Pancreas (tissue), 10 donors: Measurements from ENCODE around the gene ABCB1. TPM values are rescaled to one million over a fixed set of nuclear protein-coding genes. Genes with fewer than 3 reads are reported as not detected.
"Not testable (repeated sequence)": the region's sequence is repeated elsewhere in the genome, so short reads cannot be mapped to it uniquely, and the experiment has no call there.

Experiments used
- ATAC-seq, 4 donors: fragments of 200-7000 bp; cut with Tn5 transposase; one replicate each; pipeline versions ENCODE4 v1.8.0 to v1.9.1; 2020; ENCODE audit warnings: mild to moderate bottlenecking in 4 of 4, moderate library complexity in 4 of 4
- DNase-seq, 6 donors: peaks; one replicate each; pipeline ENCODE4 v3.0.0-alpha.2; 2020
- FAIRE-seq: peaks from 2 replicates; lab custom pipeline; 2012; peaks lifted over from hg19 to GRCh38; lab: Jason Lieb, UNC
- H3K27ac ChIP-seq, 4 donors: fragments of 200-600 bp; sonication (generic); 1 replicate in 3 of 4; 2 replicates in 1 of 4; pipeline versions ENCODE4 v1.5.0 to v1.8.0; 2020
- H3K27me3 ChIP-seq, 4 donors: fragments of 200-600 bp; one replicate each; pipeline ENCODE4 v1.8.0; 2021
- H3K36me3 ChIP-seq, 3 donors: fragments of 200-600 bp; sonication (generic) in 1 of 3; one replicate each; pipeline versions ENCODE4 v1.5.0 to v1.8.0; 2020 to 2021
- H3K4me1 ChIP-seq, 3 donors: fragments of 200-600 bp; one replicate each; pipeline ENCODE4 v1.8.0; 2021
- H3K4me3 ChIP-seq, 4 donors: fragments of 200-600 bp; sonication (generic) in 2 of 4; one replicate each; pipeline versions ENCODE4 v1.5.0 to v1.8.0; 2020 to 2021
- H3K9me3 ChIP-seq, 4 donors: fragments of 200-600 bp; one replicate each; pipeline ENCODE4 v1.8.0; 2021
- WGBS, 2 donors: extraction: QIAGEN DNeasy Blood & Tissue Kit; methylation state at CpG; one replicate each; pipeline ENCODE4 v1.1.7; 2013; 5-methylcytosine and 5-hydroxymethylcytosine counted together
- intact Hi-C, 3 donors: fragments of 100-400 bp; cut with DNase I; formaldehyde crosslinking; loops; one replicate each; pipeline versions ENCODE4 v1.11.1 to v1.14.2; 2022
- polyA plus RNA-seq, 2 donors: library from polyadenylated mRNA; stranded (reverse); fragments of 200-250 nt; gene quantifications; one replicate each; pipeline ENCODE4 v1.2.3, GENCODE V29; 2013
- total RNA-seq, 6 donors: library from RNA; stranded (reverse); fragmentation: NEBNext Ultra II Directional in 4 of 6; extraction: Animal tissue kit (Norgen Biotek cat#: 25700) in 4 of 6; gene quantifications; one replicate each; pipeline versions ENCODE4 v1.2.1 to v1.2.4, GENCODE V29; 2021 to 2023
- TF ChIP-seq, protein P1 (sequence below), 4 donors: fragments of 200-600 bp; sonication (generic) in 3 of 4; IDR thresholded peaks; one replicate each; pipeline versions ENCODE4 v1.5.0 to v1.8.0; 2021; ENCODE audit warnings: antibody characterized with exemption in 4 of 4
- donor health status: healthy with polysubstance abuse.
- donor health status: DM: no; HTN: no; CAD: no; lungs with moderate emphysema.
- donor health status: DM: no; HTN: no; CAD: no.
- donor health status: control.
- donor health status: control.
- donor health status: Bipolar disorder and iron deficiency.
- donor health status: DM: yes; HTN: yes; CAD: no.
- donor health status: DM: no; HTN: no; CAD: no.
- donor health status: DM: no; HTN: no; CAD: no.
- donor health status: DM: yes; HTN: yes; CAD: no.

The ABCB1 gene
- total and polyA plus RNA-seq, 8 donors = 1.8 to 9.7 (median 3.0) TPM

DNA sequence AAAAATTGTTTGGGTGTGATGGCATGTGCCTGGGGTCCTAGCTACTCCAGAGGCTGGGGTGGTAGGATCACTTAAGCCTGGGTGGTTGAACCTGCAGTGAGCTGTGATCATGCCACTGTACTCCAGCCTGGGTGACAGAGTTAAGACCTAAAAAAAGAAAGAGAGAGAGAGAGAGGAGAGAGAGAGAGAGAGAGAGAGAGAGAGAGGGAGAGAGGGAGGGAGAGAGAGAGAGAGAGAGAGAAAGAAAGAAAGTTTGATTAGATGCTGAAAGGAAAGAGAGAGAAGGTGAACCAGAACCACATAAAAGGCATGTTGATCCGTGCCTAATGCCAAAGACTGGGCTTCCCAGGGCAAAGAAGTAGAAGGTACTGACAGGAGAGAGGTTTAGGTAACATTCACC lies 11.1 kb downstream of the ABCB1 start:
- DNase-seq = no peak
- TF ChIP-seq, protein P1, sequence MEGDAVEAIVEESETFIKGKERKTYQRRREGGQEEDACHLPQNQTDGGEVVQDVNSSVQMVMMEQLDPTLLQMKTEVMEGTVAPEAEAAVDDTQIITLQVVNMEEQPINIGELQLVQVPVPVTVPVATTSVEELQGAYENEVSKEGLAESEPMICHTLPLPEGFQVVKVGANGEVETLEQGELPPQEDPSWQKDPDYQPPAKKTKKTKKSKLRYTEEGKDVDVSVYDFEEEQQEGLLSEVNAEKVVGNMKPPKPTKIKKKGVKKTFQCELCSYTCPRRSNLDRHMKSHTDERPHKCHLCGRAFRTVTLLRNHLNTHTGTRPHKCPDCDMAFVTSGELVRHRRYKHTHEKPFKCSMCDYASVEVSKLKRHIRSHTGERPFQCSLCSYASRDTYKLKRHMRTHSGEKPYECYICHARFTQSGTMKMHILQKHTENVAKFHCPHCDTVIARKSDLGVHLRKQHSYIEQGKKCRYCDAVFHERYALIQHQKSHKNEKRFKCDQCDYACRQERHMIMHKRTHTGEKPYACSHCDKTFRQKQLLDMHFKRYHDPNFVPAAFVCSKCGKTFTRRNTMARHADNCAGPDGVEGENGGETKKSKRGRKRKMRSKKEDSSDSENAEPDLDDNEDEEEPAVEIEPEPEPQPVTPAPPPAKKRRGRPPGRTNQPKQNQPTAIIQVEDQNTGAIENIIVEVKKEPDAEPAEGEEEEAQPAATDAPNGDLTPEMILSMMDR (IDR thresholded peaks at IDR 0.05) = no peak
- Histone ChIP-seq H3K4me3 (no peak overlapping the region), H3K9me3 (no peaks in the 10 kb centered on the region), H3K4me1 (no peaks in the 10 kb centered on the region), H3K36me3 (no peaks in the 10 kb centered on the region), H3K27ac (no peak overlapping the region), H3K27me3 (no peaks in the 10 kb centered on the region)
- intact Hi-C loops = no loop called here
- FAIRE-seq = no peak
- ATAC-seq = no peak
- 47 to 64% methylated on average over 1 of the region's 1 CpG for WGBS, 2 donors

DNA sequence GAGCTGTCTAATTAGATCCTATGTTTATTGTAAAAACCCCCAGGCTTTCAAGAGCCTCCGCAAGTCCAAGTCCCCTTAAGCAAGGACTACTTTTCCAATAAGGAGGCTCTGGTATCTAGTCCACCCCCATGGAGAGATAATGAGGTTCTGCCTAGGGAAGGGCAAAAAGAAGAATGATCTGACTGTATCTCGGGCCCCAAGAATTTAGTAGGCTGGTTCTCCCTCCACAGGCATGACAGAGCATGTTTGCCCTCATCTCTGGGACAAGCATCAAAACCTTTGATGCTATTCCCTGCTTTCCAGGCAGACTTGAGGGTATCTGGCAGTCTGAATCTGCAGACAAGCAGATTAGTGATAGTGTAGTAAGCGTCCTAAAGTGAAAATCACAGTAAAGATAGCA lies 19.0 kb downstream of the ABCB1 start:
- H3K4me3 ChIP-seq = no peak overlapping the region
- no peak for DNase-seq
- 63 to 75% methylated on average over 3 of the region's 3 CpGs for WGBS, 2 donors
- H3K27ac ChIP-seq = no peak overlapping the region
- no peaks in the 10 kb centered on the region for H3K36me3 ChIP-seq
- H3K4me1 ChIP-seq = no peaks in the 10 kb centered on the region
- no peak for FAIRE-seq
- H3K27me3 ChIP-seq = no peaks in the 10 kb centered on the region
- intact Hi-C loops = no loop called here
- no peak for ATAC-seq
- TF ChIP-seq, protein P1 (IDR thresholded peaks at IDR 0.05) = no peak
- no peaks in the 10 kb centered on the region for H3K9me3 ChIP-seq

DNA sequence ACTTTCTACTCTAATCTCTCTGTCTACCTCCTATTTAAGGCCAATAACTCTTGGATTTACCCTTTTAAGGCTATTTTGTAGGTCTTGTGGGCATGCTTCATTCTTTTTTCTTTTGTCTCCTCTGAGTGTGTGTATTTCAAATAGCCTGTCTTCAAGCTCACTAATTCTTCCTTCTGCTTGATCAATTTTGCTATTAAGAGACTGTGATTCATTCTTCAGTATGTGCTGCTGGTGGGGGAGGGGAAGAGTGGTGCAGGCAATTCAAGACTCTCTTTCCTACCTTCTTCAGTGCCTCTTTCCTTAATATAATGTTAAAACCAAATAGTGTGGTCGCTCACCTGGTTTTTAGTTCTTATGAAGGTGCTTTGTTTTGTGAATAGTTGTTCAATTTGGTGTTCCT lies 20.0 kb downstream of the ABCB1 start:
- FAIRE-seq (no peak), ATAC-seq (no peak), DNase-seq (no peak)
- H3K4me1 ChIP-seq = no peaks in the 10 kb centered on the region
- WGBS, 2 donors = 82 to 90% methylated on average over 1 of the region's 1 CpG
- H3K4me3 ChIP-seq = no peak overlapping the region
- no peak overlapping the region for H3K27ac ChIP-seq
- TF ChIP-seq, protein P1 (IDR thresholded peaks at IDR 0.05) = no peak
- H3K9me3 ChIP-seq = no peaks in the 10 kb centered on the region
- no peaks in the 10 kb centered on the region for H3K36me3 ChIP-seq
- H3K27me3 ChIP-seq = no peaks in the 10 kb centered on the region
- intact Hi-C loops = no loop called here

DNA sequence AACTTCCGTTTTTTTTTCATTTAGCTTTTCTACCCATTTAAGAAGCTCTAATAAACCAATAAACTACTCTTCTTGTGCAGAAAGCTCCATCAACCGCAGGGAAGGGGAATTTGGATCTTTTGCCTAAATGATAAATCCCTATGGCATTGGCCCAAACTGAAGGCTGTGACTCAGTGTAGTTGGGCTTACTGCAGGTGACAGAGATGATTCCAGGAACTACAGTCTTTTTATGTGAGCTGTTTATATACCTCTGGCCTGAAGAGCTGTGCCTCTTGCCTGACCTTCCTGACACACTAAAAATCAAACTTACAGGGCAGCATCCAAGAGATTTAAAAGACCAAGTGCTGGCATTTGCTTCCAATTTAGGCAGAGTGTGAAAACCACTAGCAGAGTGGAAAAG lies 25.2 kb downstream of the ABCB1 start:
- Histone ChIP-seq H3K36me3 (no peaks in the 10 kb centered on the region), H3K4me1 (no peaks in the 10 kb centered on the region), H3K27ac (no peak overlapping the region), H3K9me3 (no peaks in the 10 kb centered on the region), H3K4me3 (no peak overlapping the region), H3K27me3 (no peaks in the 10 kb centered on the region)
- 62 to 76% methylated on average over 2 of the region's 2 CpGs for WGBS, 2 donors
- FAIRE-seq (no peak), DNase-seq (no peak), ATAC-seq (peak in 2 of 4 donors; percentile 69 to 79)
- TF ChIP-seq, protein P1 (IDR thresholded peaks at IDR 0.05) = no peak
- intact Hi-C loops = no loop called here

DNA sequence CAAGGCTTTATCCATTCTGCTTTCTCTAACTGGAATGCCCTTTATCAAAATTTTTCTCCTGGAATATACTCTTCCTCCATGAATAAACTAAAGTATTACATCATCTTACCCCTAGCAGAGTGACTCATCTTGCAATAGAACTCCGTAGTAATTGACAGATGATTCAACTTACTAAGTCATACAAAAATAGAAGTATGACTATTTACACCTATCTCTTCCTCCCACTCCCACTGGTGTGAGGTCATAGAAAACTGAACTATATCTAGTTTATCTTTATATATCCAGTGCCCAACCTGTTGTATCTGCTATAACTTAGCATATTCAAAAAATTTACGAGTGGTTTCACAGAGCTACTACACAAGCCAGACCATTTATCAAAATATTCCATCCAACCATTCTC lies 26.1 kb downstream of the ABCB1 start:
- FAIRE-seq = no peak
- WGBS, 2 donors = 14 to 23% methylated on average over 2 of the region's 2 CpGs
- DNase-seq = no peak
- Histone ChIP-seq H3K4me3 (no peak overlapping the region), H3K9me3 (no peaks in the 10 kb centered on the region), H3K27ac (no peak overlapping the region), H3K27me3 (no peaks in the 10 kb centered on the region), H3K36me3 (no peaks in the 10 kb centered on the region), H3K4me1 (peaks cover 0 to 2% (median 0%) of the 10 kb centered on the region in 3 donors)
- peak in 2 of 4 donors; percentile 61 to 85 for ATAC-seq
- intact Hi-C loops = no loop called here
- TF ChIP-seq, protein P1 (IDR thresholded peaks at IDR 0.05) = no peak

DNA sequence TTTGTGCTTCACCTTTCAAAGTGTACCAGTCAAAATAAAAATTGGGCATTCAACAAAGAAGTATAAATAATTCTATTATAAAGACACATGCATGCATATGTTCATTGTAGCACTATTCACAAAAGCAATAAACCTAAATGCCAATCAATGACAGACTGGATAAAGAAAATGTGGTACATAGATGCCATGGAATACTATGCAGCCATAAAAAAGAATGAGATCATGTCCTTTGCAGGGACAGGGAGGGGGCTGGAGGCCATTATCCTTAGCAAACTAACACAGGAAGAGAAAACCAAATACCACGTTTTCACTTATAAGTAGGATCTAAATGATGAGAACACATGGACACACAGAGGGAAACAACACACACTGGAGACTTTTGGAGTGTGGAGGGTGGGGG lies 28.2 kb downstream of the ABCB1 start:
- H3K27ac ChIP-seq, ATAC-seq, H3K4me3 ChIP-seq, H3K4me1 ChIP-seq, H3K9me3 ChIP-seq, DNase-seq, FAIRE-seq, H3K27me3 ChIP-seq, intact Hi-C loops, H3K36me3 ChIP-seq: not testable (repeated sequence)
- 42 to 51% methylated on average over 1 of the region's 1 CpG for WGBS, 2 donors
